ENCODE data around the gene ZNRD2.
A peak's percentile ranks its signal among the peaks of the same experiment; 100 is the strongest.

The ZNRD2 gene

DNA sequence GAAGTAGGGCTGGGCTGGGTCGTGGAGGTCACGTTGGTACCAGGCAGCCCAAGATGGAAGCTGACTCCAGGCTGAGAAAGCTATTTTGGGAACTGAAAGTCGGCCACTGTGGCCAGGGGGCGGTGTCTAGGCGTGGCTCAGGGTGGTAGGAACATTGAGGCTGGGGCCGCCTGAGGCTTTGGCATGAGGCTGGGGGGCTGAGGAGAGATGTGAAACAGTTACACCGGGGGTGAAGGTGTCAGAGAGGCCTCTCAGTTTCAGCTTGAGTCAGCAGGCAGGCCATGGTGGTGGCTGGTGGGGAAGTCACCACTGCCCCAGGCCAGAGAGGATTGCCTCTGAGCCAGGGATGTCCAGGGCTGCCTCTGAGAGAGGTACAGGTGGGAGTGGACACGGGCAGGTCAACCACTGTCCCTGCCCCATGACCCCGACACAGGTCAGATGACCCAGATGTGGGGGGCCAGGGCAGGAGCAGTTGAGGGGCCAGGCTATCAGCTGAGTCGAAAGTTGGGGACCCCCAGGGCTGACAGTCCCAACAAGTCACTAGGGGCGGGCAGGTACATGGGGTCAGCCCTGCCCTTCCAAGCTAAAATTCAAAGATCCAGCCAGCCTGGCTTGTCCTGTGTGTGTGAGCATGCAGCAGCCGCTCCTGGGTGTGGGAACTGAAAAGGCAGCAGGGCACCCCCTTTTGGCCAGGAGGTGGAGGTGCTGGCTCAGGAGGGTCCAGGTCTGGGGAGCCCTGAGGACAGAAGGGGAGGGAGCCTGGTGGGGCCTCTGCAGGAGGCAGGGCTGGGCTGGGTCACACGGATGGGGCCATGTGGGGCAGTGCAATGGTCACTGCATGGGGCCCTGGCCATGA, 18.1 kb downstream of the ZNRD2 start:
- peak; percentile 89 for DNase-seq (ENCODE audit: low spot score)

GRCh38 chr11:65589444-65590239, 19.4 kb downstream of the ZNRD2 start:
- peak; percentile 23 for DNase-seq (ENCODE audit: low spot score)

DNA sequence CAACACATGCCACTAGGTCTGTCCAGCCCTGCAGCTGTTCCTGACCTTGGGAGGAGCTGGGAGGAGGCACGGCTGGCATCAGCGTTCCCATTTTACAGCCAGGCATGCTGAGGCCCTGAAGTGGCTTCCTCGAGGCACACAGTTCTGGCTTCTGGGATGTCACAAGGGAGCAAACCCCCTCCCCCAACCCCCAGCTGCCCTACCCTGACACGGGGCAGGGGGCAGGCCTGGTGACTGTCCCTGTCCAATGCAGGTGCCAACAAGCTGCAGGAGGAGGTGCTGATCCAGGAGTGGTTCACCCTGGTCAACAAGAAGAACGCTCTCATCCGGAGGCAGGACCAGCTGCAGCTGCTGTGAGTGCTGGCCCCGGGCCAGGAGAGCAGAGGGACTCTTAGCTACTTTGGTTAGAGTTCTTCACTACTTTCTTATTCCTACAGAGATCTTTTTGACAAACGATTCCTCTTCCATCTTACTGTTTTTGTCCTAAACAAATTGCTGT, 20.0 kb downstream of the ZNRD2 start:
- no peak for DNase-seq (ENCODE audit: low spot score)

- no peak for DNase-seq (ENCODE audit: low spot score)
Observed at GRCh38 chr11:65591939-65592857, 21.9 kb downstream of the ZNRD2 start.

DNA sequence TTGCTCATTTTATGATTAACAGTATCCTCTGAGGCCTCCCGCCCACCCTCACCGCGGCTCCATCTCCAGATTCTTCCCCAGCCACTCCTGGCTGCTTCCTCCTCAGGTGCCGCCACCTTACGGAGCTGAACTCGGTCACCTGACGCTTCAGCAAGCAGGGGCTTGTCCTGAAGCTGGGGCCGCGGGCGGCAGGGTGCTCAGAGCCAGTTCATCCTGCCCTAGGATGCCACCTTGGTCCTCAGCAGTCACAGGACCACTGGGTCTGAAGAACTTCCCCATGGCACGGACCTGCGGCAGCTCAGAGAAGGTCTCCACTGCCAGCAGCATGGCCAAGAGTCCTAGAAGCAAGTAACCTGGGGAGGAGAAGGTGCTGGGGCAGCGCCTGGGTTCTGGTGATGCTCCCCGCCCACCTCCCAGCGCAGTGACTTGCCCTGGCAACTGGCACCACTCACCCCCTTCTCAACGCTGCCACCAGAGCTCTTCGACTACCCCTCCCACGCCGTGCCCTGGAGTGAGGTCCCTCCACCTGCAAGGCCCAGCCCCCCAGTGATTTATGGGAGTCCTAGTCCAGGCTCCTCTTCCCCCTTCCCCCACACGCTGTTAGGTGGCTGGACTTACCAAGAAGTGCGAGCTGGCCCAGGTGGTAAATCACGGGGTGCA, 22.7 kb downstream of the ZNRD2 start:
- no peak for DNase-seq (ENCODE audit: low spot score)

- DNase-seq (ENCODE audit: low spot score), result peak; percentile 36
Observed at GRCh38 chr11:65593518-65594414, 23.5 kb downstream of the ZNRD2 start.

DNA sequence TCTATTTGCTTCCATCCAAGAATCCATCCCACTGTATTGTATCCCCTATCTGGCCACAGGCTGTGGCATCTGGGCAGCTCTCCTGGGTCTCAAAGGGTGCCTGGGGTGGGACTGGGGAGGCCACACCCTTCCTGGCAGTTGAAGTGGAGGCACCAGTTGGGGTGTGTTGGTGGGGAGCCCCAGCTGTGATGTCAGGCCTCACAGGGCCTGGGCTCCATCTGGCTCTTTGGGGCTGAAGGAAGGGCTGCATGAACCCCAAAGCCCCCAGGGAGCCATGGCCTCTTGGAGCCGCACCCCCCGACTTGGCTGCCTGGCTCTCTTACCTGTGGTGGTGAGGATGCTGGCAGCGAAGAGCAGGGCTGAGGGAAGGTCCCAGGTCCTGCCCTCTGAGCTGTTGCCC, 24.9 kb downstream of the ZNRD2 start:
- DNase-seq (ENCODE audit: low spot score), result no peak

- no peak for DNase-seq (ENCODE audit: low spot score)
Observed at GRCh38 chr11:65595543-65596281, 25.4 kb downstream of the ZNRD2 start, which contains the start of gene KCNK7. KCNK7 (minus strand) TSS chr11:65595800; CDS start chr11:65595772, 28 bp downstream.

DNA sequence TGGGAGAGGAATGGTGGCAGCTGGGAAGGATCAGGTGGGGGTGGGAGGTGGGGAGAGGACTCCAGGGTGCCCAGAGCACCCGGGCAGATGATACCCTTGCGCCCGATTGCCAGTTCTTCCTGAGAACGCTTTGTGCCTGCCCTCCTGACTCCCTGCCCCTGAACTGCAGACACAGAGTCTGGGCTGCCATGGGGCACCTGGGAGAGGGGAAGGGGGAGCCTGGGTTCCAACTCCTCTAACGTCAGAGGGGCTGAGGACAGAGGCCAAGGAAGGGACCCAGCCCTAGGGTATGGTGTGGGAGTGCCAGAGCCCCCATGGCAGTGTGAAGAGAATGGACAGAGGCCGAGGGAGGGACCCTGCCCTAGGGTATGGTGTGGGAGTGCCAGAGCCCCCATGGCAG, 26.2 kb downstream of the ZNRD2 start:
- DNase-seq (ENCODE audit: low spot score), result no peak

- DNase-seq (ENCODE audit: low spot score), result no peak
Observed at GRCh38 chr11:65598258-65598699, 28.0 kb downstream of the ZNRD2 start.

DNA sequence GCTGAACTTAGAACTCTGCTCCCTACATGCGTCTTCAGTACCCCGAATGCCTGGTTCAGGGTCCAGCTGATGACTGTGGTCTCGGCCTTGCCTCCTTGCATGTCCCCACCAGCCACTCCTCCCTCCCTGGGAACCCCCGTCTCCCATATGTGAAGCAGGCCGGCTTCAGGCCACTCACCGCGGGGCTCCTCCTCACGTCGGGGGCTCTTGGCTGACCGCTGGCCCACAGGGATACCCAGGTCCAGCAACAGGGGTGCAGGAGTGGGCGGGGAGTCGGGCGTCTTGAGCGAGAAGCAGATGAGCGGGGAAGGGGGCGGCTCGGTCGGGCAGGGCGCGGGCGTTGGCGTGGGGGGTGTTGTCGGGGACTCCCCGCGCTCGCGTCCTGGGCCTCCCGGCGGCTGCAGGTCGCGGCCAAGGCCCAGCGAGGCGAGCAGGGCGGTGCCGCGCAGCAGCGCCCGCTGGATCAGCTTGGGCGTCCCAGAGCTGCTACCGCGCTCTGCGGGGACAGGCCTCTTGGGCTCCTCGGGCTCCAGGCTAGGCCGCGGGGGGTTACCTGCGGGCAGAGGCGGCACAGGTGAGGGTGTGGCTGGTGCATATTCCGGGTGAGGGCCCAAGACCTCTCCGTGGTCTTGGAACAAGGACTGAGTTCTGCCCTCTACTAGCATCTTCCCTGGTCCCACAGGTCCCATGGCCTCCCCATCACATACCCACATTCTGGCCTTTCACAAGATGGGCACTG, 29.1 kb downstream of the ZNRD2 start:
- no peak for DNase-seq (ENCODE audit: low spot score)

DNA sequence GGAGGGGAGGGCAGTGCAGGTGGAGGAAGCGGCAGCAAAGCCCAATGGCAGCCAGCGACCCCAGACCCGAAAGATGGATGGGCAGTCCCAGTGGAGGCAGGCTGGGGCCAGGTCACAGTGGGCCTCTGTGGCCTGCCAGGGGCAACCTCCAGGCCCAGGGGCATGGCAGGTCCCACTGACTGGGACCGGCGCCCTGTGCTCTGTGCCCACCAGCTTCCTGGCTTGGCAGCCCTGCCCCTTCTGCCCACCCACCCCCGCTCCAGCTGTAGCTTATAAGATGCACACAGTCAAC, 29.6 kb downstream of the ZNRD2 start:
- no peak for DNase-seq (ENCODE audit: low spot score)

- no peak for DNase-seq (ENCODE audit: low spot score)
Observed at GRCh38 chr11:65604258-65604657, 34.0 kb downstream of the ZNRD2 start.

GRCh38 chr11:65606876-65607613, 36.8 kb downstream of the ZNRD2 start:
- DNase-seq (ENCODE audit: low spot score), result no peak

DNA sequence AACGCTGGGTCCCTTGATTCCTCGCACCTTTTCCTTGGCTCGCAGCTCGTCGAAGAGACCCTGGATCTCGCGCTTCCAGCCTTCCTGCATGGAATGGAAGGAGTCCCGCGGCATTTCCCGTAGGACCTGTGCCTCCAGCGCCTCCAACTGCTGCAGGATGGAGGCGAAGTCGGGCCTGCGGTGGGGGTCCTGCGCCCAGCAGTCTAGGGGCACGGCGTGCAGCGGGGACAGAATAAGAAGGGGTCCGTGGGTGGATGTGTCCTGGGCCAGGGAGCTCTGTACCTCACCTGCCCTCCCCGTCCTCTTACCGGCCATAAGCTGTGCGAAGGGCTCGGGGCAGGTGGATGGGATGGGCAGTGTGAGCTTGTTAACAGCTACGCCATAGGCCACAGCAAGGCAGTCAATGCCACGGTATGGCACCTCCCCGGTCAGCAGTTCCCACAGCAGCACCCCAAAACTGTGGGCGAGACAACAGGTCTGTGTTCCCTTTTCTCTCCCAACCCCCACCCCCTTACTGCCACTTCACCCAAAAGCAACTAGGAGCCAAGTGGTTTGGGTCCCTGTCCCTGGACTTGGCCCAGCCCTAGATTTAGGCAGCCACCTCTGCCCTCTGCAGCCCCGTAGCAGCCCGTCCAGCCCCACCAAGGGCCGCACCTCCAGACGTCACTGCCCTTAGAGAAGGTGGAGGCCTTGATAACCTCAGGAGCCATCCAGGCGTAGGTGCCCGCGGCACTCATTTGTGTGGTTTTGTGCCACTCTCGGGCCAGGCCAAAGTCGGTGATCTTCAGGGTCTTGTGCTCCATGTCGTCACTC, 37.5 kb downstream of the ZNRD2 start:
- DNase-seq (ENCODE audit: low spot score), result no peak

DNA sequence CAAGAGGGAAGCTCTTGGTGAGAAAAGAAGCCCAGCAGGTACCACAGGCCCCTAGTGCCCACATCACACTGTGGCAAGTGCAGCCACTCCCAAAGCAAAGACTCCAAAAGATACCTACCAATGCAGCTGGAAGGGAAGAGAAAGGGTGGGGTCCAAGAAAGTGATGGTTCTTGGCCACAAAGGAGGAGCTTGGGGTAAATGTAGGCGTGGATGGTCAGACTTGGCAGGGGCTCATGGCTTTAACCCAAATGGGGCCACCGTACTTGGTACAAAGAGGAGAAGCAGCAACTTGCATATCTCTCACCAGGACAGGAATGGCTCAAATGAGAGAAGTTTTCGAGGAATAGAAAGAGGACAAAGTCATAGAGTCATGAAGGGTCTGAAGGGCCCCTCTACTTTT, 39.0 kb downstream of the ZNRD2 start:
- DNase-seq (ENCODE audit: low spot score), result no peak

DNA sequence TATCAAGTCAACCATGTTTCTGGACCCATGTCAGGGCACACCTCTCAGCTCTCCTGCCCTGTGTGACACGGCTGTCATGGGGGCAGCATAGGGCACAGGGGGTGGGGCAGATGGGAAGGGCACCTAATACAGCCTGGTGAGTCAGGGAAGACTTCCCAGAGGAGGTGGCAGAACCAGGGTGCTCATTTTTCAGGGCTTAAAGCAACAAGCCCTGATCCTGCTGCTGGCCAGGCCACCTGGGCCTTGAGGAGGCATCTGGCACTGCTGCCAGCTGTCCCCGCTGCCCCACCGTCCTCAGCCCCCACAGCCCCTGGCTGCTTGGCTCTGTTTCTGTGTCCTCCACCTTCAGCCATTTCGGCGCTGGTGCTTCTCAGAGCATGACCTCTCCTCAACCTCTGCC, 39.4 kb downstream of the ZNRD2 start:
- DNase-seq (ENCODE audit: low spot score), result no peak
